Femur (tissue), 1 donor: ENCODE data around the gene YPEL3.
"Not testable (repeated sequence)": the region's sequence is repeated elsewhere in the genome, so short reads cannot be mapped to it uniquely, and the experiment has no call there.

Source experiments
- DNase-seq: peaks from one replicate; pipeline ENCODE4 v3.0.0-alpha.2; 2017

The YPEL3 gene

DNA sequence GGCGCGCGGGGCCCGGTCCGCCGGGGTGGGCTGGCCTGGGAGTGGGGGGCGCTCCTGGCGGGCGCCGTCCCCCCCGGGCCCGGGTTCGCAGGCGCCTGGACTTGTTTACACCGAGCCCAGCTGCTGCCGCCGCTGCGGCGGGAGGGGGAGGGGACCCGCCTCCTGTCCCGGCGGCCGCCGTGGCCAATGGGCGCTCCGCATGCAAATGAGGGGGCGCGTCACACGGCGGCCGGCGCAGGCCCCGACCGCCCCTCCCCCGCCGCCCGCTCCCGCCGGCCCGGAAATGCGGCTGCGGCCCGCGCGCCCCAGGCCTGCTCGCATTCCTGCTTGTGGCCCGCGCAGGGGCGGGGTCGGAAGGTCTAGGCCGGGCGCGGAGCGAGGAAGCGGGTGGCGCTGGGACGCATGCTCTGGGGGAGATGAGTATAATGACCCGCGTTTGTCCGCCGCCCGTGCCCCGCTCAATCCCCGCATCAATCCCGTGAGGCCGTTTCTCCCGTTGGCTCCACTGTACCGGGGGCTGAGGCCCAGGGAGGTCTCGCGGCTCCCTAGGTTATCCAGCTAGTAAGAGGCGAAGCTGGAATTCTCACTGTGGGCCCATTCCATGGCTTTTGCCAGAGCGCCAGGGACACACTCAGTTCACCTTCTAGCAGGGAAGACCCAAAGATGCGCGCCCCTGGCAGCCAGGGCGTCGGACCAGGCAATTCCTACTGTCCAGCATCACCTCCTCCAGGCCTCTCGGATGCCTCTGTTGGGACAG is at the start of gene YPEL3:
Gene YPEL3 (minus strand): TSS at position 109 of the 757 bp plus-strand sequence. CDS start 731 bp downstream, outside the sequence.
- DNase-seq, result peak; percentile 95

GRCh38 chr16:30145657-30146056 is 49.6 kb upstream of the YPEL3 start:
- DNase-seq, result no peak

- DNase-seq, result no peak
Observed at GRCh38 chr16:30144917-30145316, 48.9 kb upstream of the YPEL3 start.

- no peak for DNase-seq
Observed at GRCh38 chr16:30144017-30144416, 48.0 kb upstream of the YPEL3 start.

DNA sequence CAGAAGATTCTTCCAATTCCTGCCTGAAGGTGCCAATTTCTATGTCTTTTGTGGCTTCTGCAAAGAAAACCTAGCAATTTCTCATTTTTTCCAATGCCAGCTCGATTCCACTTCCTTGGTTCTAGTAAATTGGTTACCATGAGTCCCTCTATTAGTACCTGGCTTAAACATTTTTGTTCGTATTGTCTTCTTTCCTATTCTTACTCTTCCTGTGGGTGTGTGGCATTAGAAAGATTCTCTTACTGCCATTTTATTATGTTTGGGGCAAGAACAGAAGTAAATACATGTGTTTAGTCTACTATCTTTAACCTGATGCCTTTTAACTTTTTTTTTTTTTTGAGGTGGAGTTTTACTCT is 47.3 kb upstream of the YPEL3 start:
- DNase-seq, result no peak

DNA sequence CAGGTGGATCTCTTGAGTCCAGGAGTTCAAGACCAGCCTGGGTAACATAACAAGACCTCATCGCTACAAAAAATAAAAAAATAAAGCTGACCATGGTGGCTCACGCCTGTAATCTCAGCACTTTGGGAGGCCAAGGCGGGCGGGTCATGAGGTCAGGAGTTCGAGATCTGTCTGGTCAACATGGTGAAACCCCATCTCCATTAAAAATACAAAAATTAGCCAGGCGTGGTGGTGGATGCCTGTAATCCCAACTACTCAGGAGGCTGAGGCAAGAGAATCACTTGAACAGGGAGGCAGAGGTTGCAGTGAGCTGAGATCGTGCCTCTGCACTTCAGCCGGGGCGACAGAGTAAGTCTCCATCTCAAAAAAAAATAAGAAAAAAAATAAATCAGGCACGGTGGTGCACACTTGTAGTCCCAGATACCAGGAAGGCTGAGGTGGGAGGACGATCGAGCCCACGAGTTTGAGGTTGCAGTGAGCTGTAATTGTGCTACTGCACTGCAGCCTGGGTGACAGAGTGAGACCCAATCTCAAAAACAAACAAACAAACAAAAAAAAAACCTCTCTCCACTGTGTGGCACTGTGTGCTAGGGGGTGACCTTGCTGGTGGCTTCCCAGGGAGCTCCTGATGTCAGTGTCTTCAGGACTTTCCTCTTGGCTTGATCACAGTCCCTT is 46.8 kb upstream of the YPEL3 start:
- no peak for DNase-seq

DNA sequence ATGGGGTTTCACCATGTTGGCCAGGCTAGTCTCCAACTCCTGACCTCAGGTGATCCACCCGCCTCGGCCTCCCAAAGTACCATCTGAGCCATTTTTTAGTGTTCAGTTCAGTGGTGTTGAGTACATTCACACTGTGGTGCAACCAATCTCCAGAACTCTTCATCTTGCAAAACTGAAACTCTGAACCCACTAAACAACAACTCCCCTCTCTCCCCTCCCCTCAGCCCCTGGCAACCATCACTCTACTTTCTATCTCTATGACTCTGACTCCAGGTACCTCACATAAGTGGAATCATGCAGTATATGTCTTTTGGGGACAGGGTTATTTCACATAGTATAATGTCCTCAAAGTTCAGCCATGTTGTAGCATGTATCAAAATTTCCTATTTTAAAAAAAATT is 45.7 kb upstream of the YPEL3 start:
- no peak for DNase-seq

- DNase-seq, result no peak
Observed at GRCh38 chr16:30139583-30140481, 43.8 kb upstream of the YPEL3 start.

- no peak for DNase-seq
Observed at GRCh38 chr16:30137897-30138296, 41.9 kb upstream of the YPEL3 start.

DNA sequence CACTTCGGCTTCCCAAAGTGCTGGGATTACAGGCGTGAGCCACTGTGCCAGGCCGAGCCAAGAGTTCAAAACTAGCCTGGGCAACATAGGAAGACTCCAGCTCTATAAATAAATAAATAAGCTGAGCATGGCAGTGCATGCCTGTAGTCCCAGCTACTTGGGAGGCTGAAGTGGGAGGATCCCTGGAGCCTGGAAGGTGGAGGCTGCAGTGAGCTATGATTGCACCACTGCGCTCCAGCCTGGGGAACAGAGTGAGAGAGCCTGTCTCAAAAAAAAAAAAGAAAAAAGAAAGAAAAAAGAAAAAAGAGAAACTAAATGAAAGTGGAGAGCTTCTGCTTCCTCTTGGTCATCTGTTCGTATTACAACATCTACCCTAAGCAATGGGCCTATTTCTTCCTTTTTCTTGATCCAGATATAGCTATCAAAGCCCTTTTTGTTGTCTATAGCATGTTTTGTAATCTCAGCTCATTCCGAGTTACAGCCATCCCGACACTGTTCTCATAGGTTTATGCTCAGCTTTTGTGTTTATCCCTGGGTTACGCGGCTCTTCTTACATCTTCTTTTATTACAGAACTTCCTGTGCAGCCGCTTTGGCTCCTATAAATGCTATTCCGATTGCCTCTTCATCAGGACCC is 41.1 kb upstream of the YPEL3 start:
- DNase-seq, result no peak

DNA sequence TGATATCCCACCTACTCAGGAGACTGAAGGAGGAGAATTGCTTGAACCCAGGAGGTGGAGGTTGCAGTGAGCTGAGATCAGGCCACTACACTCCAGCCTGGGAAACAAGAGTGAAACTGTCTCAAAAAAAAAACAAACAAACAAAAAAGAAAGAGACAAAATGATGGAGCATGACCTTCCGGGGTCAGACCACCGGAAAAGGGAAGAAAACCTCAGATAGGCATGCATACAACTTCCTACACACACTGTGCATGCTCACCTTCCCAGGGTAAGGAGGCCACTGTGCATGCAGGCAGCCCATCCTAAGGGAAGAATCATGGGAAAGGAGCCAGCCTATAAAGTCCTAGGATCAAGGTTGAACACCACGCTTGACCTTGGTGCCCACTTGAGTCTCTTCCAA is 36.6 kb upstream of the YPEL3 start:
- DNase-seq, result no peak

GRCh38 chr16:30131869-30132475 is 36.0 kb upstream of the YPEL3 start:
- DNase-seq, result no peak

DNA sequence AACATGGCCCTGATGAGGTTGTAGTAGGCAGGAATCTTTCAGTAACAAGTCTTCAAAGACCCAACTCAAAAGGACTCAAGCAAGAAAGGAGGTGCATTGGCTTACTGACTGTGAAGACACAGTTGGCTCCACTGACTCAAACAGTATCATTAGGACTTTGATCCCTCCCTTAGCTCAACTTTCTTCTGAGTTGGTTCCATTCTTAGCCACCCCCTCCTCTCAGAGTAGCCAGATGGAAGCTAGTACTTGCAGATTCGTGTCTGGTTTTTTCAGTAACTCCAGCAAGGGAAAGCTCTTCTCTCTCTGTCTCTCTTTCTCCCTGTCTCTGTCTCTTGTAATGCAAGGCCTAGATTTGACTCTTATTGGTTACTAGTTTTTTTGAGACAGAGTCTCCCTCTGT is 32.0 kb upstream of the YPEL3 start:
- DNase-seq, result no peak

DNA sequence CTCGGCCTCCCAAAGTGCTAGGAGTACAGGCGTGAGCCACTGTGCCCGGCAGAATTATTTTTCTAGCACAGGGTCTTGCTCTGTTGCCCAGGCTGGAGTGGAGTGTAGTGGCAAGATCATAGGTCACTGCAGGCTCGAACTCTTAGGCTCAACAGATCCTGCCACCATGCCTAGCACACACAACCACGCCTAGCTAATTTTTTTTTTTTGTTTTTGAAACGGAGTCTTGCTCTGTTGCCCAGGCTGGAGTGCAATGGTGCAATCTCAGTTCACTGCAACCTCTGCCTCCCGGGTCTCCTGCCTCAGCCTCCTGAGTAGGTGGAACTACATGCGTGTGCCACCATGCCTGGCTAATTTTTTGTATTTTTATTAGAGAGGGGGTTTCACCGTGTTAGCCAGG is 29.7 kb upstream of the YPEL3 start:
- DNase-seq, result not testable (repeated sequence)

GRCh38 chr16:30124985-30125379 is 29.0 kb upstream of the YPEL3 start:
- DNase-seq, result no peak

DNA sequence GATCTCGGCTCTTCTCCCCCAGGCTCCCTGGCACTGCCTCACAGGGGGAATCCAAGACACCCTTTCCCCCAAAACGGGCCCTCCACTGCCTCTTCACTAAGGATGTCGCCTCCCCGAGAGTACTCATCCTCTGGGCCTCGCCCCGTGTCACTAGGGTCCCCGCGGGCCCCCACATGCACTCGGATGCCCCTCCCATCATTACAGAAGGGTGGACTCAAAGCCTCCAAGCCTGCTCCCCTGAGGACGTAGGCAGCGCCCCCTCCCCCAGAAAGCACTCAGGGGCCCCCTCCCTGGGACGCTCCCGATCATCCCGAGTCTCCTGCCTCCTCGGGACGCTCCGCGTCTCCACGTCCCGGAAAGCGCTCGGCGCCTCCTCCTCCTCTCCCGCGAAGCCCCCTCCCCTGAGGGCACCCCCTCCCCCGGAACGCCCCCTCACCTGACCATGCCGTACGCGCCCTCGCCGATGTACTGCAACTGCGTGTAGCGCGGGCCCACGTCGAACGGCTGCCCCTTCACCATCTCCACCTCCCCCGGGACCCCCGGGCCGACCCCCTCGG is 26.7 kb upstream of the YPEL3 start:
- DNase-seq, result no peak

DNA sequence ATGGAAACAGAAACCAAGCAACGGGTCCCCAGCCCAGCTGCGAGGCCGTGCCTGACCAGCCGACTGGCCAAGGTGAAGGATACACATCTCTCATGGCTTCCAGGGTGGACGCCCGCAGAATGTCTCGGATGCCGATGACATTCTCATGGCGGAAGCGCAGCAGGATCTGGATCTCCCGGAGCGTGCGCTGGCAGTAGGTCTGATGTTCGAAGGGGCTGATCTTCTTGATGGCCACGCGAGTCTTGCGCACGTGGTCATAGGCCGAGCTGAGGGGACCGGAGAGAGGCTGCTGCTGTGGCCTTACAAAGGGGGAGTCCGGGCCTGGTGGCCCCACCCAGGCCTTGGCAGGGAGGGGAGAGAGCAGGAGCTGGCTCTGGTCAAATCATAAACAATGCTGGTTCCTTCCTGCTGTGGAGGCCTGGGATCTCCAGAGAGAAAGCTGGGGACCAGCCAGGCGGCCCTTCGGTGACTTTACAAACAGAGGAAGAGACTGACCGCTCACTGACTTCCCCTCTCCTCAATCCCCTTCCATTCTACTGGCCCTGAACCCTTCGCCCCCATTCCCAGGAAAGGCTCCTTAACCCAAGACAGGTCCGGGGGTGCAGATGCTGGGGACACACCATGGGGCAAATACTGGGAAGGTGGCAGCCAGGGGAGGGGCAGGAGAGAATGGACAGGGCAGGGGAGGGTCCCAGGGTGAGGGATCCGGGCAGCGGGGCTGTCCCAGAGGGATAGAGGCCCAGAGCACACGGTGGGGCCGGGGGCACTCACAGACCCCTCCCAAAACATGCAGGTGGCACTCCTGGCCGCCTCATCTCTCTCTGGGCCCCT is 25.9 kb upstream of the YPEL3 start:
- DNase-seq, result peak; percentile 67

DNA sequence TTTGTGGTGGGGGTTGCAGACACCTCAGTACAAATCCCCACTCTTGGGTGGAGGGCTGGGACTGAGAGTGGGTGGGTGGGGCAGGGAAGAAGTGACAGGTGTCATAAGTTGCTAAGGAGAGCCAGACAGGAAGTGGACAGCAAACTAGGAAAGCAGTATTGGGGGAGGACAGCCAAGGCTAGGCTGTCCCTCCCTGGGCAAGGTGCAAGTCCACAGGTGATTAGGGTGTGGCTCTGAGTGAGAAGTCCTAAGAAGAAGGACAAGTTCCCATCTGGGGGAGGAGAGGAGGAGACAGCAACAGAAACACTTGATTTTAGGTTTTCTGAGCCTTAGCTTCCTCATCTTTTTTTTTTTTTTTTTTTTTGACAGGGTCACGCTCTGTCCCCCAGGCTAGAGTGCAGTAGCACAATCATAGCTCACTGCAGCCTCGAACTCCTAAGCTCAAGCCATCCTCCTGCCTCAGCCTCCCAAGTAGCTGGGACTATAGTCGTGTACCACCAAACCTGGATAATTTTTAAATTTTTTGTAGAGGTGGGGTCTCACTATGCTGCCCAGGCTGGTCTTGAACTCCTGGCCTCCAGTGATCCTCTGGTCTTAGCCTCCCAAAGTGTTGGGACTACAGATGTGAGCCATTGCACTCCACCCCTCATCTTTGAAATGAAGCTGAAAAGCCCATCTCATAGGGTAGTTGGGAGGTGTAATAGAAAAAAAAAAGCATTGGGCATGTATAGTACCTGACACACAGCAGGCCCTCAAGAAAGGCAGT is 24.5 kb upstream of the YPEL3 start:
- DNase-seq, result no peak

GRCh38 chr16:30119428-30119827 is 23.4 kb upstream of the YPEL3 start:
- DNase-seq, result no peak

GRCh38 chr16:30117768-30118167 is 21.8 kb upstream of the YPEL3 start:
- DNase-seq, result no peak
